DND-41 (cell line): ENCODE measurements around the gene NLRP4.

ENCODE experiments used
- ATAC-seq: fragments of 200-7000 bp; cut with Tn5 transposase; 3 replicates; pipeline ENCODE4 v1.9.1; 2021; ENCODE audit warnings: low read depth; ENCODE audit not compliant: insufficient read depth
- DNase-seq: peaks from one replicate; pipeline ENCODE4 v3.0.0-alpha.2; 2020
- H2AFZ ChIP-seq: 2 replicates; pipeline ENCODE4 v1.6.0; 2012; ENCODE audit warnings: low read depth, low read length
- H3K27ac ChIP-seq: 2 replicates; pipeline ENCODE4 v1.5.1; 2012; ENCODE audit warnings: low read length, inconsistent platforms
- H3K27me3 ChIP-seq: fragments of 200-600 bp; sonication (generic); 2 replicates; pipeline ENCODE4 v1.6.0; 2012; ENCODE audit warnings: low read length, mild to moderate bottlenecking, inconsistent platforms; ENCODE audit not compliant: insufficient read depth, poor library complexity
- H3K36me3 ChIP-seq: 2 replicates; pipeline ENCODE4 v1.5.1; 2012; ENCODE audit warnings: low read length, inconsistent platforms; ENCODE audit not compliant: insufficient read depth
- H3K4me1 ChIP-seq: 2 replicates; pipeline ENCODE4 v1.5.1; 2012; ENCODE audit warnings: mild to moderate bottlenecking, low read length; ENCODE audit not compliant: insufficient read depth
- H3K4me2 ChIP-seq: 2 replicates; pipeline ENCODE4 v1.6.0; 2012; ENCODE audit warnings: mild to moderate bottlenecking, moderate library complexity, low read length, inconsistent platforms; ENCODE audit not compliant: insufficient read depth
- H3K4me3 ChIP-seq, 2 experiments: fragments of 200-600 bp in 1 of 2; shearing (Covaris generic) in 1 of 2; 2 replicates each; pipeline ENCODE4 v1.5.1; 2012 to 2016; ENCODE audit warnings: inconsistent platforms in 2 of 2, low read length in 2 of 2, mild to moderate bottlenecking in 2 of 2, low read depth in 1 of 2, moderate library complexity in 1 of 2
- H3K79me2 ChIP-seq: 2 replicates; pipeline ENCODE4 v1.6.0; 2012; ENCODE audit warnings: low read length, inconsistent platforms; ENCODE audit not compliant: insufficient read depth
- H3K9ac ChIP-seq: 2 replicates; pipeline ENCODE4 v1.6.0; 2012; ENCODE audit warnings: low read depth, mild to moderate bottlenecking, inconsistent platforms, low read length, moderate library complexity
- H3K9me3 ChIP-seq: 2 replicates; pipeline ENCODE4 v1.5.1; 2012; ENCODE audit warnings: low read length, moderate library complexity, mild to moderate bottlenecking, inconsistent platforms; ENCODE audit not compliant: insufficient read depth, severe bottlenecking
- H4K20me1 ChIP-seq: 2 replicates; pipeline ENCODE4 v1.6.0; 2012; ENCODE audit warnings: low read length; ENCODE audit not compliant: insufficient read depth
- EZH2 ChIP-seq: IDR thresholded peaks from 3 replicates; pipeline ENCODE4 v1.6.1; 2012; ENCODE audit warnings: borderline replicate concordance, low read depth, mild to moderate bottlenecking, moderate library complexity, low read length, inconsistent platforms; ENCODE audit not compliant: severe bottlenecking
- TF ChIP-seq, protein P1 (sequence below): IDR thresholded peaks from 2 replicates; pipeline ENCODE4 v1.5.1; 2012; ENCODE audit warnings: borderline replicate concordance, low read length, moderate library complexity, mild to moderate bottlenecking; ENCODE audit not compliant: poor library complexity, severe bottlenecking; ENCODE audit errors: extremely low read depth

The NLRP4 gene

DNA sequence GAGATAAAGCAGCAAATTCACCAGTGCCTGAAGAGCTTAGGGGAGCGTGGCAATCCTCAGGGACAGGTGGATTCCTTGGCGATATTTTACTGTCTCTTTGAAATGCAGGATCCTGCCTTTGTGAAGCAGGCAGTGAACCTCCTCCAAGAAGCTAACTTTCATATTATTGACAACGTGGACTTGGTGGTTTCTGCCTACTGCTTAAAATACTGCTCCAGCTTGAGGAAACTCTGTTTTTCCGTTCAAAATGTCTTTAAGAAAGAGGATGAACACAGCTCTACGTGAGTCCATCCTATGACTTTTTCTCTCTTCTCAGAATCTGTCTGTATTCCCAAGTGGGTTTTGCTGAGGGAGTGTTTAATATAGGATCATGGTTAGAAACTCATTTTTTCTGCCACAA is 22.6 kb downstream of the NLRP4 start:
- Histone ChIP-seq H3K4me3 (no peak overlapping the region), H4K20me1 (no peaks in the 10 kb centered on the region), H3K4me2 (no peak overlapping the region), H3K79me2 (no peaks in the 10 kb centered on the region), H3K9me3 (no peaks in the 10 kb centered on the region), H3K27me3 (no peaks in the 10 kb centered on the region), H3K9ac (no peak overlapping the region), H2AFZ (no peak overlapping the region), H3K27ac (no peak overlapping the region), H3K4me1 (no peaks in the 10 kb centered on the region), H3K36me3 (no peaks in the 10 kb centered on the region)
- no peak for ATAC-seq
- TF ChIP-seq EZH2, result no peak
- TF ChIP-seq, protein P1, sequence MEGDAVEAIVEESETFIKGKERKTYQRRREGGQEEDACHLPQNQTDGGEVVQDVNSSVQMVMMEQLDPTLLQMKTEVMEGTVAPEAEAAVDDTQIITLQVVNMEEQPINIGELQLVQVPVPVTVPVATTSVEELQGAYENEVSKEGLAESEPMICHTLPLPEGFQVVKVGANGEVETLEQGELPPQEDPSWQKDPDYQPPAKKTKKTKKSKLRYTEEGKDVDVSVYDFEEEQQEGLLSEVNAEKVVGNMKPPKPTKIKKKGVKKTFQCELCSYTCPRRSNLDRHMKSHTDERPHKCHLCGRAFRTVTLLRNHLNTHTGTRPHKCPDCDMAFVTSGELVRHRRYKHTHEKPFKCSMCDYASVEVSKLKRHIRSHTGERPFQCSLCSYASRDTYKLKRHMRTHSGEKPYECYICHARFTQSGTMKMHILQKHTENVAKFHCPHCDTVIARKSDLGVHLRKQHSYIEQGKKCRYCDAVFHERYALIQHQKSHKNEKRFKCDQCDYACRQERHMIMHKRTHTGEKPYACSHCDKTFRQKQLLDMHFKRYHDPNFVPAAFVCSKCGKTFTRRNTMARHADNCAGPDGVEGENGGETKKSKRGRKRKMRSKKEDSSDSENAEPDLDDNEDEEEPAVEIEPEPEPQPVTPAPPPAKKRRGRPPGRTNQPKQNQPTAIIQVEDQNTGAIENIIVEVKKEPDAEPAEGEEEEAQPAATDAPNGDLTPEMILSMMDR, result no peak
- no peak for DNase-seq

DNA sequence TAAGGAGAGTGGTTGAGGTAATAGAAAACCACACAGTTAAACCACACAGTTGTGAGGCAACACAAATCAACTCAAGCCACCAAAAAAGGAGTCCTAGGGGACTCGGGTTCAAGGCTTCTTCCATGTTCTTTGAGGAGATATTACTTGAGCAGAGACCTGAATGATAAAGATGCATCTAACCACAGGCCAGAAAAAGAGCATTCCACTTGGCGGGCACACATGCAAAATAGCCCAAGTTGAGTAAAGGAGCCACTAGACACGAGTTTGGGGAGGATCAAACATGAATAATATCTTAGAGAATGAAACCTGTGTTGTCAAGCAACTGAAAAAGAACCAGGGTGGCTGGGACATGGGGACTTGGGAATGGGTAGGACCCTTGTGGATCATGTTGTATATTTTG is 30.2 kb downstream of the NLRP4 start:
- no peak overlapping the region for H3K4me3 ChIP-seq
- H3K36me3 ChIP-seq, result no peaks in the 10 kb centered on the region
- DNase-seq (no peak), ATAC-seq (no peak)
- H3K4me1 ChIP-seq, result no peaks in the 10 kb centered on the region
- H4K20me1 ChIP-seq, result no peaks in the 10 kb centered on the region
- H3K9ac ChIP-seq, result no peak overlapping the region
- H3K79me2 ChIP-seq, result no peaks in the 10 kb centered on the region
- H3K27ac ChIP-seq, result no peak overlapping the region
- TF ChIP-seq, protein P1, result no peak
- no peak for TF ChIP-seq EZH2
- H3K9me3 ChIP-seq, result no peaks in the 10 kb centered on the region
- H3K27me3 ChIP-seq, result no peaks in the 10 kb centered on the region
- no peak overlapping the region for H3K4me2 ChIP-seq
- H2AFZ ChIP-seq, result no peak overlapping the region

- ATAC-seq, result no peak
- Histone ChIP-seq H3K9ac (no peak overlapping the region), H3K4me2 (no peak overlapping the region), H3K36me3 (no peaks in the 10 kb centered on the region), H3K4me3 (no peak overlapping the region), H3K79me2 (no peaks in the 10 kb centered on the region), H2AFZ (no peak overlapping the region), H3K4me1 (no peaks in the 10 kb centered on the region), H3K9me3 (no peaks in the 10 kb centered on the region), H3K27ac (no peak overlapping the region), H4K20me1 (no peaks in the 10 kb centered on the region), H3K27me3 (no peaks in the 10 kb centered on the region)
- no peak for DNase-seq
- TF ChIP-seq, protein P1, result no peak
- TF ChIP-seq EZH2, result no peak
Measured at GRCh38 chr19:55867101-55867500, 30.8 kb downstream of the NLRP4 start.

- DNase-seq (no peak), ATAC-seq (no peak)
- no peaks in the 10 kb centered on the region for H3K27me3 ChIP-seq
- H4K20me1 ChIP-seq, result no peaks in the 10 kb centered on the region
- no peak overlapping the region for H3K4me2 ChIP-seq
- H3K9ac ChIP-seq, result no peak overlapping the region
- H3K4me1 ChIP-seq, result no peaks in the 10 kb centered on the region
- no peaks in the 10 kb centered on the region for H3K79me2 ChIP-seq
- no peaks in the 10 kb centered on the region for H3K36me3 ChIP-seq
- H2AFZ ChIP-seq, result no peak overlapping the region
- H3K9me3 ChIP-seq, result no peaks in the 10 kb centered on the region
- no peak for TF ChIP-seq EZH2
- TF ChIP-seq, protein P1, result no peak
- no peak overlapping the region for H3K4me3 ChIP-seq
- H3K27ac ChIP-seq, result no peak overlapping the region
Measured at GRCh38 chr19:55870736-55871135, 34.4 kb downstream of the NLRP4 start.
